ENCODE data around the gene PDE6H. TPM values are rescaled to one million over a fixed set of nuclear protein-coding genes. Genes with fewer than 3 reads are reported as not detected.

The PDE6H gene
- total and polyA plus RNA-seq, 2 donors from 2014 or later, result not detected

DNA sequence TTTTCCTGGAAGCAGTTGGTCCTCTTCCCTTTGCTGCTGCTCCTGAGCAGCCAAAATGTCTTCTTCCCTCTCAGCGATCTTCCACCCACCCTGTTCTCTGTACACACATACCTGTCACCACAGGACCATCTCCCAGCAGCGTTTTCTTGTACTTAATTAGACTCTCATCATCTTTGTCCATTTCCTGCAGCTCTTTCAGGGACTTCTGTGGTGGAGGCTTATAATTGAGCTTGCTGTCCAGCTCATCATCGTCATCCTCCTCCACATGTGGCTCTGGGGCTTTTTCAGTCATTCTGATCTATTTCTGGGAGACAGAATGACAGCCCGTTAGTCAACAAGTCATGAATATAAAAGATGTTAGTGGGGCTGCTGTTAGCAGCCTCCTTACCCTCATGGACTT lies 22.4 kb upstream of the PDE6H start:
- H3K9me3 ChIP-seq (ENCODE audit: control insufficient read depth in 2 of 3, insufficient read depth in 1 of 3, low read length in 3 of 3), result no peaks in the 10 kb centered on the region
- H3K4me1 ChIP-seq (ENCODE audit: control insufficient read depth in 2 of 3, insufficient read depth in 2 of 3, low read depth in 1 of 3, low read length in 3 of 3), result peaks cover 9 to 39% (median 16%) of the 10 kb centered on the region in 3 donors
- H3K27ac ChIP-seq (ENCODE audit: low read depth in 2 of 2, low read length in 2 of 2), result no peak overlapping the region
- no peaks in the 10 kb centered on the region for H3K27me3 ChIP-seq (ENCODE audit: control insufficient read depth, insufficient read depth, low read length)
- no peak overlapping the region for H3K4me3 ChIP-seq (ENCODE audit: low read length in 3 of 3)
- DNase-seq (no peak), FAIRE-seq (no peak)
- no peaks in the 10 kb centered on the region for H3K36me3 ChIP-seq (ENCODE audit: control insufficient read depth in 2 of 3, insufficient read depth in 3 of 3, low read length in 3 of 3)
- no peak for TF ChIP-seq CTCF (IDR thresholded peaks at IDR 0.05; ENCODE audit: borderline replicate concordance, extremely low read depth, insufficient read depth)
- H3K9ac ChIP-seq (ENCODE audit: low read length in 3 of 3), result no peak overlapping the region
- intact Hi-C loops (cut with DNase I), result no loop called here

- Histone ChIP-seq H3K4me3 (ENCODE audit: low read length in 3 of 3) (no peak overlapping the region), H3K36me3 (ENCODE audit: control insufficient read depth in 2 of 3, insufficient read depth in 3 of 3, low read length in 3 of 3) (no peaks in the 10 kb centered on the region), H3K9me3 (ENCODE audit: control insufficient read depth in 2 of 3, insufficient read depth in 1 of 3, low read length in 3 of 3) (no peaks in the 10 kb centered on the region), H3K27me3 (ENCODE audit: control insufficient read depth, insufficient read depth, low read length) (no peaks in the 10 kb centered on the region), H3K27ac (ENCODE audit: low read depth in 2 of 2, low read length in 2 of 2) (peak overlapping the region; percentile 18 to 78), H3K4me1 (ENCODE audit: control insufficient read depth in 2 of 3, insufficient read depth in 2 of 3, low read depth in 1 of 3, low read length in 3 of 3) (peaks cover 9 to 39% (median 16%) of the 10 kb centered on the region in 3 donors), H3K9ac (ENCODE audit: low read length in 3 of 3) (no peak overlapping the region)
- no peak for DNase-seq
- FAIRE-seq, result no peak
- intact Hi-C loops (cut with DNase I), result no loop called here
- TF ChIP-seq CTCF (IDR thresholded peaks at IDR 0.05; ENCODE audit: borderline replicate concordance, extremely low read depth, insufficient read depth), result no peak
These were observed 21.7 kb upstream of the PDE6H start for GRCh38 chr12:14950982-14951746.

DNA sequence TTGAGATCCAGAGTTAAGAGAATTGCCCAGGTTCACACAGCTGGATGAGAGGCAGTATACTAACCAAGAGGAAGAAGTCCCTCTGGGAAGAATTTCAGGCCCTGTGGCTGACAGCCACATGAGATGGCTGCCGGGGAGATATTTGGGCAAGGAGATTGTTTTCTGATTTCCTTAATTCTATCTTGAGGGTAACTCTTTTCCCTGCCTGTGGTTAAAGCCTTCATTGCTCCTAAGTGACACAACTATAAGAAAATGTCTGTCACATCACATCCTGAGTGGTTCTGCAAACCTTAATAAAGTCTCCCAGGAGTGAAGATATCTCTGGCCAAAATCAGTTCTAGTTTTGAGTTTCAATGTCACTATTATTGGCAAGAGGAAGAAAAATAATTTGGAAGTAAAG lies 21.0 kb upstream of the PDE6H start:
- Histone ChIP-seq H3K27me3 (ENCODE audit: control insufficient read depth, insufficient read depth, low read length) (no peaks in the 10 kb centered on the region), H3K4me3 (ENCODE audit: low read length in 3 of 3) (no peak overlapping the region), H3K4me1 (ENCODE audit: control insufficient read depth in 2 of 3, insufficient read depth in 2 of 3, low read depth in 1 of 3, low read length in 3 of 3) (peaks cover 9 to 39% (median 16%) of the 10 kb centered on the region in 3 donors), H3K9ac (ENCODE audit: low read length in 3 of 3) (no peak overlapping the region), H3K36me3 (ENCODE audit: control insufficient read depth in 2 of 3, insufficient read depth in 3 of 3, low read length in 3 of 3) (no peaks in the 10 kb centered on the region), H3K9me3 (ENCODE audit: control insufficient read depth in 2 of 3, insufficient read depth in 1 of 3, low read length in 3 of 3) (no peaks in the 10 kb centered on the region), H3K27ac (ENCODE audit: low read depth in 2 of 2, low read length in 2 of 2) (peak overlapping the region; percentile 18 to 78)
- DNase-seq (no peak), FAIRE-seq (no peak)
- TF ChIP-seq CTCF (IDR thresholded peaks at IDR 0.05; ENCODE audit: borderline replicate concordance, extremely low read depth, insufficient read depth), result no peak
- intact Hi-C loops (cut with DNase I), result no loop called here

Measured in kidney (tissue), 14 donors.